GM21619 (cell line): Measurements from ENCODE around the gene PIMREG.

ENCODE experiments used
- ATAC-seq: cut with Tn5 transposase; IDR thresholded peaks from one replicate; pipeline ENCODE4 v1.9.1; 2021; ENCODE audit not compliant: unreplicated experiment

PIMREG gene

DNA sequence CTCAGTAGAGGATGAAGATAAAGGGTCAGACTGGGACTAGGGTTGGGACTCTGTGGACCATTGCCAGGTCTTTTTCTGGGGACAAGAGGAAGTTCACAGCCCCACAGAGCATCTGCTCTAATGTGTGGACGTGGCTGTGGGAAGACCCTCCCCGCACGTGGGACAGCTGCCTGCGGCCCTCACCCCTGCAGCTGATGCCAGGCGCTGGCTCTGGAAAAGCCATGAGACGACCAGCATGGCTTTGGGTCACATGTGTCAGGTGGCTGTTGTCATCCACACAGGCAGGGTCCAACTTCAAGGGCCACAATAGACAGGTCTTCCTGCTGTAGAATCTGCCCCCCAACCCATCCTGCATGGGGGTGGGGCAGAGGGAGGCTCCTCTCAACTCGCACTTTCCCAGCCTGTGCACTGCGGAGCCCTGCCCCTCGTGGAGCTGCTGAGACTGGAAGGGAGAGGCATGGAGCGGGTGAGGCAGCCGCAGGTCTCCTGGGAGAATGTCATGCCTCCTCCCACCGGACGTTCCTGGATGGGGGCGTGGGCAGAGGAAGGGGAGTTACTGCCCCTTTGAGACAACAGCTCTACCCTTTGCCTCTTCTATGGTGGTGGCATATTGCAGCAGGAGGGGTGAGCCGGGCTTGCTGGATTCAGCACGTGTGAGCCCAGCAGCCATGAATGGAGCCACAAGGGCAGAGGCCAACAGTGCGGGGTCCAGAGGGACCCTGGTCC lies 53.4 kb downstream of the PIMREG start:
- ATAC-seq: no peak

DNA sequence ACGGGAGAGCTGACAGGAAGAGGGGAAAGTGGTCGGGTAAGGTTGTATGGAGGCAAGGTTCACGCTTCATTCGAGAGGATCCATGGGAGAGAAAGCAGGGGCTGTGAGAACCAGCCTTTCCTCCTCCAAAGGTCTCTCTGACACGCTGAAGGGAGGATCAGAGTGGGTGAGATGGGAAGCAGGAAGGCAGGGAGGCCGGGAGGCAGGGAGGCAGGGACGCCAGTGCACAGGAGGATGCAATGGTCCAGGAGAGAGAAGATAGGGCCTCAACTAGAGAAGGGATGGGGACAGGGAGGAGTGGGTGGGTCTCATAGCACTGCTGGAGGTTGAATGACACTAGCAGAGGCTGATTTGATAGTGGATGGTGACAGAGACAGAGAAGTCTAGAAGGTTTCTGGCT lies 54.1 kb downstream of the PIMREG start:
- no peak for ATAC-seq

DNA sequence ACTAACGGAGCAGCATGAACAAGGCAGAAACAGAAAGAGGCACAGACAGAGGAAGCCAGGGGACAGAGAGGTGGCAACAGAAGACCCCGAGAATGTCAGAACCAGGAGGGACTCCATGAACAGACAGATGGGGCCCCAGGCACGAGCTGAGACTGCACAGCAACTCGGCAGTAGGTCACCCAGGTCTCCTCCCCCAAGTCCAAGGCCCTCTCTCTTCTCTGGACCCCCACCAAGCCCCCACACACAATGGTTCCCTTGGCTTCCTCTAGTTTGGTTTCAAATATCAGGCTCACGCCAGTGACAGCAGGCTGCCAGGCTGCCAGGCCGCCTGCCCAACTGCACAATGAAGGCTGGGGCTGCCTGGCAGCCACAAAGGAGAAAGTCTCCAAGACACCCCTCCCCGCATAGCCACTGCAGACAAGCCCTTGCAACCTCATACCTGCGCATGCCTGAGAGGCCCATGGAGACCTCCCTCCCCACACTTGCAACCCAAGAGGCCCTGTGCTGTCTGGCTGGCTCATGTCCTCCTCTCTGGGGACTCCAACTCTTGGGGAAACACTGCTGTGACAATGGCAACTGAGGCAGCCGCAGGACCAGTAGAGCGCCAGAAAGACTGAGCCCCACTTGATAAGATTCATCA lies 54.8 kb downstream of the PIMREG start:
- no peak for ATAC-seq
